ENCODE data around the gene CUZD1. TPM values are rescaled to one million over a fixed set of nuclear protein-coding genes. Genes with fewer than 3 reads are reported as not detected.

The CUZD1 gene
- total RNA-seq, 4 donors from 2014 or later, result 0.45 to 0.81 TPM; not detected in 2

DNA sequence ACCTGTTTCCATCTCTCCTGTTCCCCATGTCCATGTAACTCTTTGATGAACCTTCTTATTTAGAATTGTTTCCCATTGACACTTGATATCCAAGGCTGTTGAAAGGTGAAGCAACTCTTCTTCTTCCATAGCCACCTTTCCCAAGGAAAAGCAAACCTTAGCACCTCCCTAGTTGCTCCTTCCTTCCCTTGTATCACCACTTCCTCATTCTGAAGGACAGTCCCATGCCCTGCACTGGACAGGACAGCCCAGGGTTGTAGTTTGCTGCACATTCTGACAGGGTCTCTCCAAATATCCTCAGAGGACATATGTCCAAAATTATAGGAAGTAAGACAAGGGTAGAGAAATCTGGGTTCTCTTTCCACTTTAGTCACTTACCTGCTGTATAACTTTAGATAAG is 6.2 kb downstream of the CUZD1 start:
- Histone ChIP-seq H3K4me3 (replicated peaks in 1 of 3) (no peak overlapping the region), H3K9me3 (no peaks in the 10 kb centered on the region), H3K27ac (no peak overlapping the region), H3K36me3 (no peaks in the 10 kb centered on the region), H3K27me3 (no peaks in the 10 kb centered on the region), H3K4me1 (no peaks in the 10 kb centered on the region)
- no peak for TF ChIP-seq POLR2A (IDR thresholded peaks at IDR 0.05)
- TF ChIP-seq CTCF (IDR thresholded peaks at IDR 0.05), result no peak
- no peak for DNase-seq
- intact Hi-C loops (cut with DNase I), result no loop called here

DNA sequence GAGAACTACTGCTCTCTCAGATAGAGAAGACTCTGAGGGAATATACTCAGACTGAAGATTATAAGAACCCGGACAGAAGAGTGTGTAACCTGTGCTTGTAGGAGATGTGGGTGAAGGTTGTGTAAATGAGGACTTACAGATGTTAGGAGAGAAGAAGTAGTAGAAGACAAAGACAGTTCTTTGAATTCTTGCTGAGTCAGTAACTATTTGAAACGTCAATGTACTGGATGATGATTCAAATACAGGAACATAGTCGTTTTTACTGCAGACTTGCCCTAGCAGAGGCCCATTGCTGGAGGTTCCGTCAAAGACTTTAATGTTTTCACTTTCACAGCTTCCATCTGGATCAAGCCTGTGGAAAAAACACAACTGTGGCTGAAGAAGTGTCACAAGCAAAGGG is 6.8 kb downstream of the CUZD1 start:
- no peak overlapping the region for H3K4me3 ChIP-seq (replicated peaks in 1 of 3)
- H3K9me3 ChIP-seq, result no peaks in the 10 kb centered on the region
- H3K36me3 ChIP-seq, result no peaks in the 10 kb centered on the region
- no peak for TF ChIP-seq CTCF (IDR thresholded peaks at IDR 0.05)
- no peak for TF ChIP-seq POLR2A (IDR thresholded peaks at IDR 0.05)
- DNase-seq, result no peak
- H3K4me1 ChIP-seq, result no peaks in the 10 kb centered on the region
- no peaks in the 10 kb centered on the region for H3K27me3 ChIP-seq
- intact Hi-C loops (cut with DNase I), result no loop called here
- H3K27ac ChIP-seq, result no peak overlapping the region
- WGBS, 2 donors, result 84 to 87% methylated on average over 4 of the region's 4 CpGs

DNA sequence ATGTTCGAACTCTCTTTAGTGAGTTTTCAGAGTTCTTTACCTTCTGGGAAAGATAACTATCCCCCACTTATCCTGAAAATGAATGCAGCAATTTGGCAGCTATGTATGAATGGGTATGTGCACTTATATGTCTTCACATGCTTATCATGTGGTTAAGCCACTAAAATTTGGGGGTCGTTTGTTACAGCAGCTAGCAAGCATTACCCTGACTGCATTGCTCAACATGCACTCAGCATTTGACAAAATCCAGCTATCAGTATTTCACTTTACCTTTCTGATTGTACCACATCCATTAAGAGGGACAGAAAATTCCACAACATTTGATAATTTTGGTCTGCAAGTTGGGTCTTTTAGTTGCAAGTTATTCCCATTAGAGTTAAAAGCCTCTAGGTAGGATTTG is 9.7 kb downstream of the CUZD1 start:
- TF ChIP-seq CTCF (IDR thresholded peaks at IDR 0.05), result no peak
- TF ChIP-seq POLR2A (IDR thresholded peaks at IDR 0.05), result no peak
- 88 to 97% methylated on average over 2 of the region's 2 CpGs for WGBS, 2 donors
- no peak overlapping the region for H3K27ac ChIP-seq
- H3K27me3 ChIP-seq, result no peaks in the 10 kb centered on the region
- no peak overlapping the region for H3K4me3 ChIP-seq (replicated peaks in 1 of 3)
- no peak for DNase-seq
- H3K9me3 ChIP-seq, result no peaks in the 10 kb centered on the region
- H3K4me1 ChIP-seq, result no peaks in the 10 kb centered on the region
- H3K36me3 ChIP-seq, result no peaks in the 10 kb centered on the region
- intact Hi-C loops (cut with DNase I), result no loop called here

DNA sequence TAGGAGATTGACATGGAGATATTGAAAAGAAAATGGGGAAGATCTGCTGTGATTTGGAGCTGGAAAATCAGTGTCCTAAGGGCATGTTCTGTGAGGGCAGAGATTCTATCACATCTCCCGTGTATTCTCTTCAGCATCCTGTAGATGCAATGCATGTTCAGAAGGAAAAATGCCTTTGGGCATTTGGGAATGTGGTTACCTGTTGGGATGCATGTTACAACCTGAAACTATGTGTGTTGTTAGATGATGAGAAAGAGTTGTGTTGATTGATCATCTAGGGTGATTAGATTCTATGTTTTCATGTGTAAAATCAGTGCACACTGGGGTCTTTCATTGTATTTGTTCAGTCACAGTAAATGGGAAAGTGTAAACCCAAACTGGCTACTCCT is 14.7 kb downstream of the CUZD1 start:
- DNase-seq, result no peak

More for the DNA sequence above, 14.7 kb downstream of the CUZD1 start:
- 73 to 83% methylated on average over 1 of the region's 1 CpG for WGBS, 2 donors
- Histone ChIP-seq H3K4me1 (no peaks in the 10 kb centered on the region), H3K27me3 (no peaks in the 10 kb centered on the region), H3K27ac (no peak overlapping the region), H3K9me3 (no peaks in the 10 kb centered on the region), H3K36me3 (no peaks in the 10 kb centered on the region), H3K4me3 (replicated peaks in 1 of 3) (no peak overlapping the region)
- TF ChIP-seq CTCF (IDR thresholded peaks at IDR 0.05) (no peak), POLR2A (IDR thresholded peaks at IDR 0.05) (no peak)
- intact Hi-C loops (cut with DNase I), result no loop called here
